Skeletal muscle cell (primary cell): ENCODE data around the gene KCNA3.

Experiments used
- DNase-seq: peaks from one replicate; pipeline ENCODE4 v3.0.0-alpha.2; 2010; ENCODE audit warnings: low read depth
- H3K4me3 ChIP-seq: 2 replicates; pipeline ENCODE4 v1.5.1; 2011; ENCODE audit warnings: low read depth, mild to moderate bottlenecking, control low read depth, low read length, moderate library complexity

The KCNA3 gene

GRCh38 chr1:110674337-110675059 is at the start of gene KCNA3:
Gene KCNA3 (minus strand): TSS chr1:110674940. CDS start chr1:110674809, 131 bp downstream.
- no peak for DNase-seq
- peak within 1 kb of the TSS; percentile 42 for H3K4me3 ChIP-seq

DNA sequence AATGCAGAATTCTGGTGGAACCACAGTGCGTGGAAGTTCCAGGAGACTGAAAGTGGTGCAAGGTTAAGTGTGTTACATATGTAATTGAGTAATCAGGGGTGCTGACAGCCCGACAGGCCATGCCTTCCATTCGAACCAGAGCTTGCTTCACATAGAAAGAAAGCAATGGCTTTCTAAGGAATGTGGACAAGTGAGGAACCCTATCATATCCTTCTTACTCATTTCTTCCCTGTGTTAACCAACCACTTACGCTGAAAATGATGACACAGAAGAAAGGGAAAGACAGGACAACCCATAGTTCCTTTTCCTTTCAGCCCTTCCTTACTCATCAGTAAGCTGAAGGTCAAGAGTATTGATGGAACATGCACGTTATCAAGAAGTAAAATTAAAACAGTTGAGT is 48.1 kb upstream of the KCNA3 start:
- H3K4me3 ChIP-seq, result no peak overlapping the region
- DNase-seq, result no peak

- no peak overlapping the region for H3K4me3 ChIP-seq
- DNase-seq, result no peak
Observed at GRCh38 chr1:110719908-110720307, 45.2 kb upstream of the KCNA3 start.

DNA sequence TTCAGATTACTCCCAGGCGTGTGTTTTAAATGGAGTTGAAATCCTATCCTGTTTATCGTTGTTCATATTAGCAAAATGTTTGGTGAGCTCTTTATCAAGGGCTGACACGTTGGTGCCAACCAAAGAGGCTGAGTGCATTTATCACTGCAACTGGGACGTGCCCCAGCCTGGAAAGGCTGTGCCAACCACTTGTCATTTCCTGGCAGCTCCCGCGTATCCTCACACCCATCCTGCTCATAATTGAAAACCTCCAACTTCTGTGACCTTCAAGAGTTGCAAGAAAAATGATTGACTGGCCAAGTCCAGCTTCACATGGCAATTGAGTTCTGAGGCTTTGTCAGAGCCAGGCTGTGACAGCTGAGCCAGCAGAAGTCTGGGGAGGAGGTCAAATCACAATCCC is 43.7 kb upstream of the KCNA3 start:
- no peak overlapping the region for H3K4me3 ChIP-seq
- DNase-seq, result no peak

DNA sequence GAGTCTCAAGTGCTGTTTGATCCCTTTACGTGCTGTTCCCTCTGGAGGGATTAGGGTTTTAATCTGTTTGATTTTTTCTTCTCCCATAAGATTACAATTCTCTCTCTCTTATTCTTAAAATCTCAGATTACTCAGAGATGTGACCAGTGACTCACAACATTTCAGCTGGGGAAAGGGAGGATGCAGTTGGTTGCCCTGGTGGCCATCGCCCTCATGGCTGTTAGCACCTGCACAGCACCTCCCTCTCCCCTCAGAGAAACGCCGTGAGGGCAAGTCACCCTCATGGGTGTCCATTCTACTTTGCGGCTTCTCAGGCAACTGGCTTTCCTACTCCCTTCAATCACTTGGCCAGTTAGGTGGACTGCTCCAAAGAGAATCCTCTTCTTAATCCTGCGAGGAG is 42.4 kb upstream of the KCNA3 start:
- DNase-seq, result no peak
- H3K4me3 ChIP-seq, result no peak overlapping the region

DNA sequence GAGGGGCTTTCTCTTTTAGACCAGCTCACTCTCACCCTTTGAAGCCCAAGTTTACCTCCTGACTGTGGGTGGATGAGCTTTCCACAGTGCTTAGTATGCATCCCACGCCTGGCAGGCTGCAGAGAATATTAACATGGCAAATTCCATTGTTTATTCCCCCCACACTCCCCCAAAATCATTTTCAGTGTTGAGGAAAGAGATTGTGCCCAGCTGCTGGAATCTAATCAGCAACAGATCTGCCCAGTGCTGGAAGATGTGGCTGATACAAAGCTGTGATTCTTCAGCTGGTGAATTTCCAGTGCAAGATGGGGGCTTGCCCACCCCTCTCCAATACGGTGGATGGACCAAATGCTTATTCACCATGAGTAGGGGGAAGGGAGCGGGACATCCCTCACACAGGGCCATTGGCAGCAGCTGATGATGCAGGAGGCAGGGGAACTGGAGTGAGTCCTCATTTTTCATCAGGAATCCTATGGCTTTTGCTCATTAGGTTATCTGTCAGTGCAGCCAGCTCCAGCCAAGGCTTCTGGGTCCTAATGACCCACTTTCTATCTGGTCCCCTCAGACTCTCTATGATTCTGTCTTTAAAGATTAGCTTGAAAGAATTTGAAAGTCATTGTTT is 39.7 kb upstream of the KCNA3 start:
- DNase-seq, result no peak
- no peak overlapping the region for H3K4me3 ChIP-seq

GRCh38 chr1:110713221-110713620 is 38.5 kb upstream of the KCNA3 start:
- no peak overlapping the region for H3K4me3 ChIP-seq
- DNase-seq, result no peak

DNA sequence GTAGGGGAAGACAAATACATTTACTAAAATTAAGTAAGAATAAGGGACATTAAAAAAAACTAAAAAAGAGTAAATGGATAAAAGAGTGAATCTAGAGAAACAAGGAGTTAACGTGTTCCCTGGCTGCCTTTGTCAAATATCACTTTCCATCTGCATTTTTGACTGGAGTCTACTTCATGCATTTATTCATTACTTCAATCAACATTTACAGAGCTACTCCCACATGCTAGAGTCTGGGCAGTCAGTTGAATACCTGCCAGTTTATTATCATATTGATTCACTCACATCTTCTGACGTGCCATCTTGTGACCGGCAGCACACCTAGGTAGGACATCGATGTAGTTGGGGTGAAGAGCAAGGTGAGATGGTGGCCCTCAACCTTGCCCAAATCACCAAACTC is 35.6 kb upstream of the KCNA3 start:
- DNase-seq, result no peak
- no peak overlapping the region for H3K4me3 ChIP-seq

GRCh38 chr1:110708974-110709440 is 34.3 kb upstream of the KCNA3 start:
- no peak overlapping the region for H3K4me3 ChIP-seq
- no peak for DNase-seq

- DNase-seq, result no peak
- H3K4me3 ChIP-seq, result no peak overlapping the region
Observed at GRCh38 chr1:110707232-110707631, 32.5 kb upstream of the KCNA3 start.

DNA sequence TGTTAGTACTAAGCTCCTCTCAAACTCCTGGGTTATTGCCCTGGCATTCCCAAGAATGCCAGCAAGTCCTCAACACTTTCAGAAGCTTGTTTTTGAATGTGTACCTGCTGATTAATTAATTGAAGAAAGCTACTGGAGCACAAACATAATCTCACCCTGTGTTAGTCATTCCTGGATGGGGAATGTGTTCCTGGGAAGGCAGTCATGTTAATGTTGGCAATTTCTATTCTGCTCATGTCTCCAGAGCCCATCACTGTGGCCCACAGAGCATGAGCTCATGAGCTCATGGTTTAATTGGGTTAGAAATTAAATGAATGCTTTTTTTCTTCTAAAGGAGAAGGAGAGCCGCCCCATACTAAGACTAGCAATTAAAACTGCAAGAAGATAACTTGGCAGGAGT is 31.9 kb upstream of the KCNA3 start:
- no peak overlapping the region for H3K4me3 ChIP-seq
- DNase-seq, result no peak

DNA sequence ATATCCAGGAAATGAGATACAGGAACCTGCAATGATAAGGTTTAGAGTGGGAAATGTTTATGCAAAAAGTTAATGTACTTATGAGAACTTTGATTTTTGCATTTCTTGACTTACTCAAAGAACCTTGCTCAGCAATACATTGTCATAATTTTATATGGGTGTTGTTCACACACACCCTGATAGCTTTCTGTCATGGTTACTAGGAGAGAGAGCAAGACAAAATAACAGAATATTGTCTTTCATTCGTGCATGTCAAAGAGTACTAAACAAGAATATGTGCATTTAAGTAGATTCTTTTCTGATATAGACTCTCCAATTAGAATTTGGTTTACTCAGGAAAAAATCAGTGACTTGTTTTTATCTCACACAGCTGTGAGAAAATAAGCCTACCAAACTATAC is 27.5 kb upstream of the KCNA3 start:
- DNase-seq, result no peak
- H3K4me3 ChIP-seq, result no peak overlapping the region

DNA sequence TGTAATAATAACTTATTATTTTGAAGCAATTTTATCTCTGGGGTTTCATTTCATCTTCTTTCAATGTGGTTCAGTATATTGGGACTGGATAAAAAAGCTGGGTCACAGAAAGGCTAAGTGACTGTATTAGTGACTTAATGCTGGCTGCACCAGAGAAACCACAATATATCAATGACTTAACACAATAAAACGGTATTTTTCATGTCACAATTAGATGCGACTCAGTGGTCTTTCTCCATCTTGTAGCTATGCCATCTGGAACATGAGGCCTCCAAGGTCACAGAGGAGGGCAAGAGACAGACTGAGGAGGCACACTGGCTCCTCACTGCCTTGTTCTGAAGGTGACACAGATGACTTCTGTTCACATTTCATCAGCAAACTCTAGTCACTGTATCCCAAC is 26.0 kb upstream of the KCNA3 start:
- DNase-seq, result no peak
- no peak overlapping the region for H3K4me3 ChIP-seq

GRCh38 chr1:110697606-110698005 is 22.9 kb upstream of the KCNA3 start:
- DNase-seq, result no peak
- no peak overlapping the region for H3K4me3 ChIP-seq

DNA sequence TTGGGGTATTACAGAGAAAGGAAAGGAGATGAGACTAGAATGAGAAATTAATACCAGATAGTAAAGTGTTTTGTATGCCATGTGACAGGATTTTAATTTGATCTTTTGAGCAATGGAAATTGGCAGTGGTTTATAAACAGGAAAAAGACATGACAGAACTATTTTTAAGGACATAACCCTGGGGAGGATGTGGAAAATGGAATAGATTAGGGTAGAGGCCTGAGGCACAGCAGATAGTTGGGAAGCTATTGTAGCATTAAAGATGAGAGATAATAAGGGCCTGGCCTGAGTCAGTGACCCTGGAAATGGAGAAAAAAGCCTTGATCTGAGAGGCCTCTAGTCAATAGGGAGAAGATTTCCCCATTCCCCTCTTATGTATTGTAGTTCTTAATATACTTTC is 22.1 kb upstream of the KCNA3 start:
- no peak overlapping the region for H3K4me3 ChIP-seq
- no peak for DNase-seq

GRCh38 chr1:110690709-110691365 is 16.1 kb upstream of the KCNA3 start:
- DNase-seq, result no peak
- no peak overlapping the region for H3K4me3 ChIP-seq

GRCh38 chr1:110689868-110690267 is 15.1 kb upstream of the KCNA3 start:
- DNase-seq, result no peak
- H3K4me3 ChIP-seq, result no peak overlapping the region

DNA sequence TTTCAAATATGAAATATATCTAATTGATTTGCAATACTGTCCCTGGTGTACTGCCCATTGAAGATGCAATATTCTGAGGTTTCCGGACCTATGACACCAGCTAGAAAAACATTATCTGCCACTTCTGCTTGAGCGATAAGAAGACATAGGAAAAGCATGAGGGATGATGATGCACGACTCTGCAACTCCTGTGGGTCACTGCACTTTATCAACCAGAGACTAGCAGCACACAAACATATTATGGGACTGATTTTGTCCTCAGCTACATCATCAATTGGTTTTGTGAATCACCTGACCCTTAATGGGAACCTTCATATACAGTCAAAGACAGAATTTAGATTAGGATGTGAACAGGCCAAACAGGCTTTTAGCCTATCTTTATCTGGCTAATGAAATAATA is 13.8 kb upstream of the KCNA3 start:
- no peak for DNase-seq
- H3K4me3 ChIP-seq, result no peak overlapping the region

DNA sequence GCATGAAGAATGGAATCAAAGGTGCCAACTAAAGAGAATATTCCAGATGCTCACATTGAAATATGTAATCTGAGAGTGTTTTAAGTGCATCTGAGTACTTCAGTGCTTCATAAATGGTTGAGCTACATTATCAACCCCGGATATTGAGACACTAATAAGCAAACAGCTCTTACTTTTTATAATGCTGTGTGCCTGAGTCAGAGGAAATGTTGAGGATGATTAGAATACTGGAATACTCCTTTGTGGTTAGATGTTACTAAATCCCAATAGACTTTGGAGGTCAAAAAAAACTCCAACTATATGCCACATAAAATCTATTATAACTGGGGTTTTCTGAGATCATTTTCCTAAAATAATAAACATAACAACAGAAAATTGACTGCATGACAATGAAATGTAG is 12.5 kb upstream of the KCNA3 start:
- no peak overlapping the region for H3K4me3 ChIP-seq

GRCh38 chr1:110686188-110686587 is 11.4 kb upstream of the KCNA3 start:
- no peak for DNase-seq
- no peak overlapping the region for H3K4me3 ChIP-seq

More for the DNA sequence above, 12.5 kb upstream of the KCNA3 start:
- no peak for DNase-seq

DNA sequence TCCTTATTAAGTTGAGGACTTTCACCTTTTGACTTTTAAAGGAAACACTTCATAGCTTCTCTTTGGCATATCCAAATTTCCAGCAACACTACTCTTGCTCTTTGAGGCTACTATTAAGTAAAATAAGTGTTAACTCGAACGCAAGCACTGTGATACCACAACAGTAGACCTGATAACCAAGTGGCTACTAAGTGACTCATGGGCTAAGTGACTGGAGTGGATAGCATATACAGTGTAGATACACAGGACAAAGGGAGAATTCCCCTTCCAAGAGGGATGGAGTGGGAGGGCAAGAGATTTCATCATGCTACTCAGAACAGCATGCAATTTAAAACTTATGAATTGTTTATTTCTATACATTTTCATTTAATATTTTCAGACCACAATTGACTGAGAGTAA is 9.8 kb upstream of the KCNA3 start:
- H3K4me3 ChIP-seq, result no peak overlapping the region
- no peak for DNase-seq
